ENCODE measurements around the gene CCBE1.

GRCh38 chr18:59624369-59624765 lies 72.9 kb downstream of the CCBE1 start:
- TF ChIP-seq CTCF (conservative IDR thresholded peaks at IDR 0.05) (no peak), ZFX (IDR thresholded peaks at IDR 0.05) (no peak)

Data from C4-2B (cell line).